Measurements from ENCODE around the gene DYRK4.

DNA sequence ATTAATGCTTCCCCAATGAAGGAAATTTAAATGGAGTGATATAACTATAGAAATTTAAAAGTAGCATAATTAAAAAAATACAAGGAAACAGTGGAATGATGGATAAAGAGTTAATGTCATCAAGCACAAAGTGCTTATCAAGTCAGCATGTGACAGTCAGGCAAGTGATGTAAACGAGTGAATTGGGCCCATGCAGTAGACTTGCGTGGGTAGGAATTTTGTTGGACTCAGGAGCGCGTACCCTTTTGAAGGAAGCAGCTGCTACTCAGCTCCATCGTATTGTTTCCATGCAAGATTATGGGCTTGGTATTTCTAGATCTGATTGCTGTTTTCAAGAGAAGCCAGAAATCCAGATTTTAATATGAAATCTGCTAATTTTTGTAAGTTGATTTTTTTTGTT, 4.4 kb upstream of the DYRK4 start:
- TF ChIP-seq, protein P1, sequence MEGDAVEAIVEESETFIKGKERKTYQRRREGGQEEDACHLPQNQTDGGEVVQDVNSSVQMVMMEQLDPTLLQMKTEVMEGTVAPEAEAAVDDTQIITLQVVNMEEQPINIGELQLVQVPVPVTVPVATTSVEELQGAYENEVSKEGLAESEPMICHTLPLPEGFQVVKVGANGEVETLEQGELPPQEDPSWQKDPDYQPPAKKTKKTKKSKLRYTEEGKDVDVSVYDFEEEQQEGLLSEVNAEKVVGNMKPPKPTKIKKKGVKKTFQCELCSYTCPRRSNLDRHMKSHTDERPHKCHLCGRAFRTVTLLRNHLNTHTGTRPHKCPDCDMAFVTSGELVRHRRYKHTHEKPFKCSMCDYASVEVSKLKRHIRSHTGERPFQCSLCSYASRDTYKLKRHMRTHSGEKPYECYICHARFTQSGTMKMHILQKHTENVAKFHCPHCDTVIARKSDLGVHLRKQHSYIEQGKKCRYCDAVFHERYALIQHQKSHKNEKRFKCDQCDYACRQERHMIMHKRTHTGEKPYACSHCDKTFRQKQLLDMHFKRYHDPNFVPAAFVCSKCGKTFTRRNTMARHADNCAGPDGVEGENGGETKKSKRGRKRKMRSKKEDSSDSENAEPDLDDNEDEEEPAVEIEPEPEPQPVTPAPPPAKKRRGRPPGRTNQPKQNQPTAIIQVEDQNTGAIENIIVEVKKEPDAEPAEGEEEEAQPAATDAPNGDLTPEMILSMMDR (conservative IDR thresholded peaks at IDR 0.05 in 1 of 2, IDR thresholded peaks at IDR 0.05 in 1 of 2; ENCODE audit: low read depth in 1 of 2, low read length in 2 of 2), result no peak
- no peak for TF ChIP-seq EZH2 (IDR thresholded peaks at IDR 0.05; ENCODE audit: low read length, missing control alignments)
